HUDEP-2 (cell line): ENCODE measurements around the gene RPIA.
"Not testable (repeated sequence)": the region's sequence is repeated elsewhere in the genome, so short reads cannot be mapped to it uniquely, and the experiment has no call there.

Experiments
- DNase-seq, 76 experiments: peaks; one replicate each; lab custom pipeline; 2025; ENCODE audit not compliant: unreplicated experiment in 76 of 76; lab: John Stamatoyannopoulos, UW

Gene RPIA

GRCh38 chr2:88729061-88729745, 37.7 kb downstream of the RPIA start:
- DNase-seq, result no peak

GRCh38 chr2:88733155-88733902, 41.9 kb downstream of the RPIA start:
- no peak for DNase-seq

- peak in 43 of 76 experiments; percentile 2 to 64 (median 22) for DNase-seq
Measured at GRCh38 chr2:88735133-88735532, 43.7 kb downstream of the RPIA start.

DNA sequence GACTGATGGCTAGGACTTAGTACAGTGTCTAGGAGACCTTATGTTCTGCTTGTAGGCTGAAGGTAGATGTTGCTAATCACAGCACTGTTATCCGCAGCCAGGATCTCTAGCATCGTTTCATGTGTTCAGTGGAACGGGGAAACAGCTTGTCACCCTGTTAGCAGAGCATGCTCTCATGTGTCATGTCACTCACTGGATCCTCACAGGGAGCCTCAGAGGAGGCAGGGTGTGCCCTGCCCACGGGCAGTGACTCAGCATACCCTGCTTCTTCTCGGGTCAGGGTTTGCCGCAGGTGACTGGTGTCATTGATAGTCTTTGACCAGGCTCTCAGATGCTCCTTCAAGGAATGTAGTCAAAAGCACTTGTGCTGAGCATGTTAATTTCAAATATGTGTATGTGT, 44.4 kb downstream of the RPIA start:
- DNase-seq, result peak in 69 of 76 experiments; percentile 4 to 86 (median 49)

DNA sequence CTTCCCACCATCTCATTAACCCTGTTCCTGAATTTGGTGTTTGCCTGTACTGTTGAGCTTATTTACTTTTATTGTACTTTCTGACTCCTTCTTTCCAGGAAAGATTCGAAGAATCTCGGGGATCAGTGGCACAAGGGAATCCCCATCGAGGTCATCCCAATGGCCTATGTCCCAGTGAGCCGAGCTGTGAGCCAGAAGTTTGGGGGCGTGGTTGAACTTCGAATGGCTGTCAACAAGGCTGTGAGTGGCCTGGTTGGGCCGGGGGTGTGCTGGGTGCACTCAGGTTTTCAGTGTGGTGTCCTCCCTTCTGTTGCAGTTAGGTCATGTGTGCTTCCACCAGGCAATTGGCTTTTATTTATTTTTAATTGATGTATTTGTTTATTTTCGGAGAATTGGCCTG, 45.0 kb downstream of the RPIA start:
- no peak for DNase-seq

DNA sequence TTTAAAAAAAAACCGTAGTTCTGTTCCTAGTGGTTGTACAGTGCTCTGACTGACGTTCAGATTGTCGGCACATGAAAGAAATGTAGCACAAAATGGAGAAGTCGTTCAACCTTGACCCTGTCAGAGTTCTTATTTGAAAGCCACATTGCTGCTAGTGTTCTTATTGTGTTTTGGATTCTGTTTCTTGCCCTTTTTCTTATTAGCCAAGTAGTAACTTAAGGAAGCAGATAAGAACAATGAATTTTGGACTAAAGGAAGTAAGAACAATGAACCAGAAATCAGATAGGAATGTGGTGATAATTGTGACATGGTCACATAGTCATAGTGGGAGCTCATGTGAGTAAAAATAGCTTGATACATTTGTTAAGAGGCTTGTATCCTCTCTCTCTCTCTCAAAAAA, 45.9 kb downstream of the RPIA start:
- no peak for DNase-seq

DNA sequence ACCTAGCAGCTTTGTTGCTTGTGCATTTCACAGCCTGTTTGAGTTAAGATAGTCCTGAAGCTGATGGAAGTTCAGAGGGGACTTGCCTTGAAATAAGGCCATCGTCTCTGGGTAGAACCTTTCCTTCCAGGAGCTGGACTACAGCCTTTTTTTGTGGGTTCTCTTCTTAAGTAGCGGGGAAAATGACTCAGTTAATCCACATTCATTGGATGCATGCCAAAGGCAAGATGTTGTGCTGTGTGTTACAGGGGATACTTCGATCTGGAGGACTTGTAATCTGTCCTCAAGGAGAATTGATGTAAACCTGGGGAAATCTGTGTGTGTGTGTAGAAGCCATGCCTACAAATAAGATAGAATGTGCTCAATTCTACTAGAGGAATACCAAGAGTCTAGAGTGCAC, 46.8 kb downstream of the RPIA start:
- DNase-seq, result peak in 5 of 76 experiments; percentile 8 to 24 (median 14)

- peak in 67 of 76 experiments; percentile 6 to 79 (median 50) for DNase-seq
Measured at GRCh38 chr2:88739985-88740600, 48.6 kb downstream of the RPIA start.

- DNase-seq, result no peak
Measured at GRCh38 chr2:88746929-88747490, 55.5 kb downstream of the RPIA start.

DNA sequence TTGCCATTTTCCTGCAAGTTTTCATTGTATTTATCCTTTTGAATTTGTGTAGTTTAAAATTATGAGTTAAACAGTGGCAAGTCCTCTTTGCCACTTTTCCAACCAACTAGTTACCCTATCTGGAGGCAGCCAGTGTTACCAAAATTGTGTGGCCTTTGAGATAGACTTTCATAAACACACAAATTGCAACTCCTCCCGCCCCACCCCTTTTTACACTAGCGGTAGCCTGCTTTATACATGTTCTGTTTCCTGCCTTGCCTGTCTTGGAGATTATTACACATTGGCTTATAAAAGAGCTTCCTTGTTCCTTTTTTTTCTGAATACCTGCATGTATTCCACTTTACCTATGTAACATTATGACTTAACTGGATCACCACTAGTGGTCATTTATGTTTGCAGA, 56.5 kb downstream of the RPIA start:
- DNase-seq, result peak in 32 of 76 experiments; percentile 3 to 59 (median 22)

DNA sequence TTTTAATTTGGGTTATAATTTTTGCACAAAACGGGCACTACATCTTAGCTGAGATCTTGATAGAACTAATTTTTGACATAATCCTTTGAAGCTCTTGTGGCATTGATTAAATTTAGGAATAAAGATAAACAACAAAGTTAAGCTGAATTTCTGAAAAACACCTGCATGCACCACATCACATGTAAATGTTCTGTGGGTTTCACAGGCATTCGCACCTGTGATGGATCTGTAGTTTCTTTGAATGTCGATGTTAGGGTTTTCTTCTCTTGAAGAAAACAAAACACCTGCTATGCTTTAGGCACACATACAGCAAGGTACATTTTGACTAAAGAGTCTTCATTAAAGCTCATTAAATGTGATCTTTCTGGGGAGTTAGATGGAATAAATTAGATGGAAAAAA, 60.3 kb downstream of the RPIA start:
- no peak for DNase-seq

- DNase-seq, result no peak
Measured at GRCh38 chr2:88753833-88754584, 62.5 kb downstream of the RPIA start.

- peak in 3 of 76 experiments; percentile 4 to 36 (median 8) for DNase-seq
Measured at GRCh38 chr2:88754585-88755320, 63.3 kb downstream of the RPIA start.

- DNase-seq, result no peak
Measured at GRCh38 chr2:88755836-88756235, 64.4 kb downstream of the RPIA start.

GRCh38 chr2:88757025-88757424, 65.6 kb downstream of the RPIA start:
- DNase-seq, result no peak

DNA sequence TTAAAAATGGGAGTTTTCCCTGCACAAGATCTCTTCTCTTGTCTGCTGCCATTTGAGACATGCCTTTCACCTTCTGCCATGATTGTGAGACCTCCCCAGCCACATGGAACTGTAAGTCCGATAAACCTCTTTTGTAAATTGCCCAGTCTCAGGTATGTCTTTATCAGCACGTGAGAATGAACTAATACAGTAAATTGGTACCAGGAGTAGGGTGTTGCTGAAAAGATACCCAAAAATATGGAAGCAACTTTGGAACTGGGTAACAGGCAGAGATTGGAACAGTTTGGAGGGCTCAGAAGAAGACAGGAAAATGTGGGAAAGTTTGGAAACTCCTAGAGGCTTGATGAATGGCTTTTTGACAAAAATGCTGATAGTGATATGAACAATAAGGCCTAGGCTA, 67.2 kb downstream of the RPIA start:
- DNase-seq, result not testable (repeated sequence)

DNA sequence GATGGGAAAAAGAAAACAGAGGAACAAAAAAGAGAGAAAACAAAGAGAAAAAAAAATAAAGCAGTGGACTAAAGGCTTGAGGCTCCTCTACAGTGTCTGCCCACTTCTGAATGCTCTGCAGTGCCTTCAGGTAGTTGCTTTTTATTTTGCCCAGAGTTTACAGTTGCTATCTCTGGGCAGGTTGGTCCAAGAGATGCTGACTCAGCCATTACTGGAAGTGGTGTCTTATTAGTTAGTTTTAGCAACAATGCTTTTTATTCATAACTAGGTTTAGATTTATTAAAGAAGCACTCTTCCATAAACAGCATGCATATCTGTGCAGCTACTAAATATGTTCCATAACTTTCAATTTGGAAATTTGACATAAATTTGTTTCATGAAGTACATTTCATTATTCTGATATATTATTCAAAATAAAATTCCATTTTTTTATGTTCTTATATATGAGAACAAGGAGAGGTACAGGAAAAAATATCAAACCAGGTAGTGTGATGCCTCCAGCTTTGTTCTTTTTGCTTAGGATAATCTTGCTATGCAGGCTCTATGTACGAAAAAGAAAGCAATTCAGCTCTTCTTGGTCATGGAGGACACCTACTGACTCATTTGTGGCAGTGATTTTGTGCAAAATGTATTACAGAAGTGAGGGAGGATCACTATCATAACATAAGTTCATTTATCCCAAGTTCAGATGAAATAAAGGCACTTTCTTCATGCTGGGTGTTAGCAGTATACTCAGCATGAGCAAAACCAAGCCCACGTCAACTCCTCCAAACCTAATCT, 69.5 kb downstream of the RPIA start:
- DNase-seq, result no peak

DNA sequence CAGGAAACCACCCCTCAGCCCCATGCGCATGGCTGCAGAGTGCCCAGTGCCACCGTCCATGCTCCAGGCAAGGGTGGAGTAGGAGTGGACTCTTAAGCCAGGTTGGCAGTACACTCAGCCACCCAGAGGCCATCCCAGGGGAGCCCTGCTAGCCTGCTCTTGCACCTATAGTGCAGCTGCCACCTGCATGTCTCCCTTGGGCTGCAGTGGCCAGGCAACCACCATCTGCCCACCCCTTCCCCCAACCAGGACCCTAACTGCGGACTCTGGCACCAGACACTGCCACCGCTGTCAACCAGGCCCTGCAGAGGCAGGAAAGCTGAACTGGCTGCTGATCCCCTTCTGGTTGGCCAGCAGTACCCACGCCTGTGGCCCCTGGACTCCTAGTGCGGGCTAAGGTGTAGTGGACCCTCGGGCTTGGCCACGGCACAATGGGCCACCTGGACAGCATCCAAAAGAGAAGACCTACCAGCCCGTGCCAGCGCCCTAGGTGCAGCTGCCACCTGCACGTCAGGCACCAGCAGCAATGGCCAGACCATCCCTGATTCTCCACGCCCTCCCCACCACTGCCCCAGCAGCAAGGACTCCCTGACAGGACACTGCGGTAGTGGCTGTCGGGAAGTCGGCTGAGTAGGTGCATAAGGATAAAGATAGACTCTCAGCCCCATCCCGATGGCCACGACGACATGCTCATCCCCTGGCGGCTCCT, 72.8 kb downstream of the RPIA start:
- peak in 1 of 76 experiments; percentile 10 for DNase-seq

DNA sequence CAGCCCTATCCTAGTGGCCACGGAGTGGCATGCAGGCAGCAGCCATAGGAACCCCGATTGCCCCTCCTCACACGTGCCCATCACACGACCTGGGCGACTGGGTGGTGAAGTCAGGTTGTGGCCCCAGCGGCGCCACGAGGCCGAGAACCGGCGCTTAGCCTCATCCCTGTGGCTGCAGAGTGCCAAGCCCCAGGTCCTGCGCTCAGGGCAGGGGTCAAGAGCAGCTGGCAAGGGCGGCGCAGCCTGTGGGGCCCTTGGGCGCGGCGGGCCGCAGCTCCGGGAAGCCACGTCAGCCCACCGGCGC, 73.3 kb downstream of the RPIA start:
- DNase-seq, result peak in 28 of 76 experiments; percentile 2 to 50 (median 20)
